MV-4-11 (cell line): ENCODE measurements around the gene INAFM2.

ENCODE experiments used
- DNase-seq: peaks from one replicate; lab custom pipeline; 2025; lab: John Stamatoyannopoulos, UW

INAFM2 gene

GRCh38 chr15:40287968-40288367 is 35.5 kb upstream of the INAFM2 start:
- no peak for DNase-seq

GRCh38 chr15:40289140-40289775 is 34.2 kb upstream of the INAFM2 start:
- DNase-seq, result no peak

- no peak for DNase-seq
Observed at GRCh38 chr15:40290545-40290917, 33.0 kb upstream of the INAFM2 start.

GRCh38 chr15:40290918-40291574 is 32.4 kb upstream of the INAFM2 start:
- DNase-seq, result no peak

GRCh38 chr15:40292246-40292645 is 31.2 kb upstream of the INAFM2 start:
- DNase-seq, result no peak

GRCh38 chr15:40293006-40293405 is 30.5 kb upstream of the INAFM2 start:
- no peak for DNase-seq

- no peak for DNase-seq
Observed at GRCh38 chr15:40293905-40294895, 29.3 kb upstream of the INAFM2 start.

- no peak for DNase-seq
Observed at GRCh38 chr15:40295297-40295696, 28.2 kb upstream of the INAFM2 start.

GRCh38 chr15:40295877-40296560 is 27.5 kb upstream of the INAFM2 start:
- DNase-seq, result no peak

GRCh38 chr15:40296561-40297230 is 26.8 kb upstream of the INAFM2 start:
- DNase-seq, result no peak

GRCh38 chr15:40297356-40297755 is 26.1 kb upstream of the INAFM2 start:
- no peak for DNase-seq

- DNase-seq, result no peak
Observed at GRCh38 chr15:40298216-40298935, 25.1 kb upstream of the INAFM2 start.

- DNase-seq, result no peak
Observed at GRCh38 chr15:40300367-40300766, 23.1 kb upstream of the INAFM2 start.

- no peak for DNase-seq
Observed at GRCh38 chr15:40300771-40301170, 22.7 kb upstream of the INAFM2 start.

- no peak for DNase-seq
Observed at GRCh38 chr15:40301467-40302179, 21.9 kb upstream of the INAFM2 start.

GRCh38 chr15:40302288-40302886 is 21.1 kb upstream of the INAFM2 start:
- no peak for DNase-seq

- no peak for DNase-seq
Observed at GRCh38 chr15:40302981-40303380, 20.5 kb upstream of the INAFM2 start.

GRCh38 chr15:40303576-40303975 is 19.9 kb upstream of the INAFM2 start:
- DNase-seq, result no peak

- no peak for DNase-seq
Observed at GRCh38 chr15:40305281-40305680, 18.2 kb upstream of the INAFM2 start.

GRCh38 chr15:40306371-40306770 is 17.1 kb upstream of the INAFM2 start:
- peak; percentile 60 for DNase-seq
